Kidney tubule cell (primary cell): ENCODE results near the gene HOXC12.

Experiments
- DNase-seq: peaks from one replicate; pipeline ENCODE4 v3.0.0-alpha.2; 2018; ENCODE audit warnings: low spot score

HOXC12 gene

DNA sequence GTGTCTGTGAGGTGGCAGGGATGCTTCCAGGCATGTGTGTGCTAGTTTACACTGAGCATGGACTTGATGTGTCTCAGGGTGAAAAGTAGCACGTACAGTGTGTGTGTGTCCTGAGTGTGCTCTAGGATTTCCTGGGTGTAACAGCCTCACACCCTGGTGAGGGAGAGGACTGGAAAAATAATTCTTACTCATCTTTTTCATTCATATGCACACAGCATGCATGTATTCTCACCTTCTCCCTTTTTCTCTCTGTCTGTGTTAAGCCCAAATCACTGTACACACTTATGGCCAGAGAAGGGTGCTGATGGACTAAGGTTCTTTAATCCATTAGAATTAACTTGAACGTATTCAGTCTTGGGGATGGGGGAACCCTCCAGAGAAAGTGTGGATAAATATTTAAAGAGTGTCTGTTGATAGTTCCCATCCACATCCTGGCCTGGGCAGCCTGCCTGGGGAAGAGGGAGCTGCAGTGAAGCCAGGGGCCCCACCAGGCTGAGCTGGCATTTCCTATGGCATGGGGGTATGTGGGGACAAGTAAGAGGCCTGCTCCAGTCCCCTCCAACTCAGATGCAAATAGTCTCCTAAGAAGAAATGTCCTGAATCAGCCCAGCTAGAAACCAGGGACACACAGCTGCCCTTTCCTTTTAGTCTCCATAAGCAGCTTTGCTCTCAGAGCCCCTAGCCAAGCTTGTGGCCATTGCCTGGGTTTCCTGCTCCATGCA lies 53.0 kb downstream of the HOXC12 start:
- no peak for DNase-seq

GRCh38 chr12:54008260-54008552 lies 53.5 kb downstream of the HOXC12 start:
- no peak for DNase-seq
